A549 (cell line): ENCODE data around the gene USP32. TPM values are rescaled to one million over a fixed set of nuclear protein-coding genes. Genes with fewer than 3 reads are reported as not detected.

Source experiments
- ATAC-seq, 2 experiments: fragments of 200-7000 bp in 1 of 2; fragments of >200 bp in 1 of 2; cut with Nextera tagmentation in 1 of 2; cut with Tn5 transposase in 1 of 2; 3 replicates each; pipeline versions ENCODE4 v1.8.0 to v1.9.1; 2018 to 2020; ENCODE audit warnings: mild to moderate bottlenecking in 1 of 2, moderate library complexity in 1 of 2
- CTCF ChIA-PET: fragments of 300-600 bp; sonication (Branson Sonifier 250); formaldehyde crosslinking; extraction: SDS; loops from one replicate; lab custom pipeline; 2021; ENCODE audit warnings: antibody characterized with exemption, inconsistent platforms; lab: Yijun Ruan, JAX
- POLR2A ChIA-PET: fragments of 350-600 bp; formaldehyde crosslinking; extraction: SDS; loops from one replicate; lab custom pipeline; 2021; ENCODE audit warnings: antibody characterized with exemption, inconsistent platforms; lab: Yijun Ruan, JAX
- DNase-seq, 2 experiments: peaks; one replicate each; pipeline versions ENCODE4 v3.0.0 to v3.0.0-alpha.2; 2011 to 2016; ENCODE audit warnings: low read depth in 1 of 2, low spot score in 1 of 2
- FAIRE-seq: peaks from 2 replicates; lab custom pipeline; 2011; peaks lifted over from hg19 to GRCh38; lab: Jason Lieb, UNC
- H3K27ac ChIP-seq, 2 experiments: fragments of >200 bp; sonication (Bioruptor Twin); formaldehyde crosslinking; 3 replicates each; pipeline ENCODE4 v1.5.1; 2016 to 2017
- H3K4me1 ChIP-seq: fragments of >200 bp; sonication (Bioruptor Twin); formaldehyde crosslinking; 3 replicates; pipeline ENCODE4 v1.6.1; 2016
- H3K4me2 ChIP-seq: fragments of >200 bp; sonication (Bioruptor Twin); formaldehyde crosslinking; 3 replicates; pipeline ENCODE4 v1.6.1; 2016
- H3K4me3 ChIP-seq: fragments of >200 bp; sonication (Bioruptor Twin); formaldehyde crosslinking; 3 replicates; pipeline ENCODE4 v1.5.1; 2016
- H3K9me3 ChIP-seq: fragments of >200 bp; sonication (Bioruptor Twin); formaldehyde crosslinking; 3 replicates; pipeline ENCODE4 v1.6.1; 2016
- CEBPB ChIP-seq, 2 experiments: fragments of >200 bp in 1 of 2; sonication (Bioruptor Twin) in 1 of 2; formaldehyde crosslinking in 1 of 2; IDR thresholded peaks; 2 replicates each; pipeline ENCODE4 v1.6.1; 2012 to 2016
- CHD2 ChIP-seq: fragments of 150-350 bp; IDR thresholded peaks from 2 replicates; pipeline ENCODE4 v1.6.1; 2014; ENCODE audit warnings: low read length; ENCODE audit not compliant: partially characterized antibody
- ESRRA ChIP-seq: fragments of 150-350 bp; IDR thresholded peaks from 2 replicates; pipeline ENCODE4 v1.6.1; 2014; ENCODE audit warnings: mild to moderate bottlenecking, low read length, borderline replicate concordance
- FOXS1 ChIP-seq: fragments of 250-450 bp; sonication (Bioruptor Pico); IDR thresholded peaks from 2 replicates; pipeline ENCODE4 v1.5.0; 2020; ENCODE audit warnings: mild to moderate bottlenecking, moderate library complexity
- HEYL ChIP-seq: fragments of 250-450 bp; sonication (Bioruptor Pico); IDR thresholded peaks from 2 replicates; pipeline ENCODE4 v1.8.0; 2021; ENCODE audit warnings: mild to moderate bottlenecking, moderate library complexity
- HOXA7 ChIP-seq: fragments of 250-450 bp; sonication (Bioruptor Pico); IDR thresholded peaks from 2 replicates; pipeline ENCODE4 v1.5.0; 2020; ENCODE audit warnings: mild to moderate bottlenecking, moderate library complexity
- HOXB13 ChIP-seq: fragments of 250-450 bp; sonication (Bioruptor Pico); IDR thresholded peaks from 2 replicates; pipeline ENCODE4 v1.5.0; 2020; ENCODE audit warnings: low read depth, mild to moderate bottlenecking, moderate library complexity
- JUN ChIP-seq, 2 experiments: fragments of >200 bp; sonication (Bioruptor Twin); formaldehyde crosslinking; IDR thresholded peaks; 2 replicates in 1 of 2; 3 replicates in 1 of 2; pipeline ENCODE4 v1.6.1; 2016 to 2017
- JUNB ChIP-seq: fragments of >200 bp; sonication (Bioruptor Twin); formaldehyde crosslinking; IDR thresholded peaks from 2 replicates; pipeline ENCODE4 v1.6.1; 2016
- KDM1A ChIP-seq: fragments of 200-600 bp; sonication (generic); IDR thresholded peaks from 2 replicates; pipeline ENCODE4 v1.6.1; 2016; ENCODE audit warnings: low read depth, mild to moderate bottlenecking
- KDM5A ChIP-seq: fragments of 200-600 bp; sonication (generic); IDR thresholded peaks from 2 replicates; pipeline ENCODE4 v1.6.1; 2016; ENCODE audit warnings: antibody characterized with exemption, mild to moderate bottlenecking
- MAFK ChIP-seq: fragments of 450-650 bp; IDR thresholded peaks from 2 replicates; pipeline ENCODE4 v1.6.1; 2014; ENCODE audit not compliant: partially characterized antibody
- MAZ ChIP-seq: fragments of 150-350 bp; IDR thresholded peaks from 2 replicates; pipeline ENCODE4 v1.6.1; 2014; ENCODE audit warnings: antibody characterized with exemption, low read depth, low read length, borderline replicate concordance
- POLR2A ChIP-seq: IDR thresholded peaks from 2 replicates; pipeline ENCODE4 v1.6.1; 2012; ENCODE audit warnings: mild to moderate bottlenecking, low read length
- RAD21 ChIP-seq, 2 experiments: fragments of >200 bp in 1 of 2; sonication (Bioruptor Twin) in 1 of 2; formaldehyde crosslinking in 1 of 2; IDR thresholded peaks in 1 of 2; conservative IDR thresholded peaks in 1 of 2; 2 replicates in 1 of 2; 3 replicates in 1 of 2; pipeline ENCODE4 v1.6.1; 2012 to 2018; ENCODE audit warnings: inconsistent platforms in 1 of 2
- RCOR1 ChIP-seq: fragments of 150-350 bp; IDR thresholded peaks from 2 replicates; pipeline ENCODE4 v1.6.1; 2014; ENCODE audit warnings: antibody characterized with exemption, low read length, low read depth
- TP53 ChIP-seq: fragments of 250-450 bp; sonication (Bioruptor Pico); IDR thresholded peaks from 2 replicates; pipeline ENCODE4 v1.5.0; 2021; ENCODE audit warnings: mild to moderate bottlenecking, moderate library complexity
- ZFP36 ChIP-seq: fragments of 450-650 bp; IDR thresholded peaks from 2 replicates; pipeline ENCODE4 v1.6.1; 2014; ENCODE audit warnings: borderline replicate concordance; ENCODE audit not compliant: partially characterized antibody
- ZNF302 ChIP-seq: fragments of 250-450 bp; sonication (Bioruptor Pico); IDR thresholded peaks from 2 replicates; pipeline ENCODE4 v1.9.0; 2021; ENCODE audit warnings: inconsistent platforms, mild to moderate bottlenecking, moderate library complexity
- WGBS: methylation state at CpG from one replicate; pipeline ENCODE4 v1.1.6; 2017; ENCODE audit errors: missing lambda C conversion rate; 5-methylcytosine and 5-hydroxymethylcytosine counted together
- polyA plus RNA-seq, 4 experiments: library from polyadenylated mRNA; depleted of rRNA in 3 of 4; stranded (reverse); fragments of >200 nt; fragmentation: RNase III in 1 of 4; extraction: RNeasy Plus Mini Kit Qiagen cat#74134 plus additional on column Dnase treatment in 1 of 4; gene quantifications; 2 replicates in 3 of 4; 3 replicates in 1 of 4; pipeline ENCODE4 v1.2.3, GENCODE V29; 2011 to 2017
- TF ChIP-seq, protein P1 (sequence below): fragments of 450-650 bp; IDR thresholded peaks from 2 replicates; pipeline ENCODE4 v1.6.1; 2014; ENCODE audit warnings: antibody characterized with exemption
- TF ChIP-seq, protein P2 (sequence below): fragments of 150-350 bp; IDR thresholded peaks from 2 replicates; pipeline ENCODE4 v1.6.1; 2014; ENCODE audit warnings: low read depth, mild to moderate bottlenecking, low read length
- TF ChIP-seq, protein P3 (sequence below): fragments of 200-600 bp; sonication (generic); IDR thresholded peaks from 2 replicates; pipeline ENCODE4 v1.6.1; 2016; ENCODE audit warnings: antibody characterized with exemption, mild to moderate bottlenecking, moderate library complexity

The USP32 gene
- polyA plus RNA-seq, 2 of the 4 experiments (the other 2 are of a cell fraction) = 35.4 to 52.2 TPM

DNA sequence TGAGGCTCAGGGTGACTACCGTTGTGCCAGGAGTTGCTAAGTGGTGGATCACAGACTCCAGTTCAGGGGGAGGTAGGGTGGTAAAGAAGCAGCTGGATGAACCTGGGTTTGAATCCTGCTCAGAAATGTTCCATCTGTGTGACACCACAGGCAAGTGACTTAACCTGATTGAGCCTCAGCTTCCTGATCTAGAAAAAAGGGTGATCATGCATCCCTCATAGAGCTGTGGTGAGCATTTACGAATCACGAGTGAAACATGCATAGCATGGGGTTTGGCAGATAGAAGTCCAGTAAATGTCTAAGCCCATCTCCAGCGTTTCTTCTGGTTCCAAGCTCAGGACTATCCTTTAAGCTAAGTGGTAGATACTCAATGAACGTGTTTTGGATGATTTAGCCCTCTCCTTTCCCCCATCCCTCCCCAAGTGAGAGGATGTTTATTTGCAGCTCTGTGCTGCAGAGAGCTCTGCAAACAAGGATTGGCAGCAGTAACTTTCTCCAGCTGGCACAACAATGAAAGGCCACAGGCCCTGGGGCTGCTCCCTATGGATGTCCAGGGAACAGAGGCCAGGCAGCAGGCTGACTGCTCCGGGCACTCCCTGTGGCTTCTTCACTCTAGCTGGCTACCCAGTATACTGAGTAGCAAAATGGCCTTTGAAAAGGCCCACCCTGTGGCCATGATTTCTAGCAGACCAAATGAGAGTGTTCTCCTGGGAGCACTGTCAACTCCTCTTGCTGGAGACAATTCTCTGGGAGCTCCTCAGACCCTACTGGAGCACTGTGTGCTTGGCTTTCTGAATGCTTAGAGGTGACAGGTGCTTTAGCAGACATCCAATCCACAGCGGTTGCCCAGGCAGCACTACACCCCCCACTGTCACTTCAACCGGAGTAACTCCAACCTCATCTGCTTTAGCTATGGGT is 220.8 kb downstream of the USP32 start:
- Histone ChIP-seq H3K4me1 (peaks cover 33% of the 10 kb centered on the region), H3K9me3 (no peaks in the 10 kb centered on the region), H3K4me2 (peak overlapping the region; percentile 8; the same call in 2 of the 3 replicates), H3K27ac (peak overlapping the region in 1 of 2 experiments; percentile 25; a peak in 1 of 6 replicates), H3K4me3 (no peak overlapping the region)
- WGBS = 79% methylated on average over 8 of the region's 8 CpGs
- TF ChIP-seq JUNB = no peak
- TF ChIP-seq, protein P1, sequence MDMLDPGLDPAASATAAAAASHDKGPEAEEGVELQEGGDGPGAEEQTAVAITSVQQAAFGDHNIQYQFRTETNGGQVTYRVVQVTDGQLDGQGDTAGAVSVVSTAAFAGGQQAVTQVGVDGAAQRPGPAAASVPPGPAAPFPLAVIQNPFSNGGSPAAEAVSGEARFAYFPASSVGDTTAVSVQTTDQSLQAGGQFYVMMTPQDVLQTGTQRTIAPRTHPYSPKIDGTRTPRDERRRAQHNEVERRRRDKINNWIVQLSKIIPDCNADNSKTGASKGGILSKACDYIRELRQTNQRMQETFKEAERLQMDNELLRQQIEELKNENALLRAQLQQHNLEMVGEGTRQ = no peak
- TF ChIP-seq, protein P2, sequence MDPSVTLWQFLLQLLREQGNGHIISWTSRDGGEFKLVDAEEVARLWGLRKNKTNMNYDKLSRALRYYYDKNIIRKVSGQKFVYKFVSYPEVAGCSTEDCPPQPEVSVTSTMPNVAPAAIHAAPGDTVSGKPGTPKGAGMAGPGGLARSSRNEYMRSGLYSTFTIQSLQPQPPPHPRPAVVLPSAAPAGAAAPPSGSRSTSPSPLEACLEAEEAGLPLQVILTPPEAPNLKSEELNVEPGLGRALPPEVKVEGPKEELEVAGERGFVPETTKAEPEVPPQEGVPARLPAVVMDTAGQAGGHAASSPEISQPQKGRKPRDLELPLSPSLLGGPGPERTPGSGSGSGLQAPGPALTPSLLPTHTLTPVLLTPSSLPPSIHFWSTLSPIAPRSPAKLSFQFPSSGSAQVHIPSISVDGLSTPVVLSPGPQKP = no peak
- CTCF ChIA-PET = interaction anchor here (0.6 to 5.6 kb wide), 10 partner anchors 10 to 552 kb away, joined by 3 to 35 read pairs (median 3); no protein-coding TSS in a partner anchor
- no peak for DNase-seq
- POLR2A ChIA-PET = no interaction called here
- peak in 1 of 2 experiments; percentile 24; a peak in 3 of 6 replicates for ATAC-seq
- no peak for FAIRE-seq

DNA sequence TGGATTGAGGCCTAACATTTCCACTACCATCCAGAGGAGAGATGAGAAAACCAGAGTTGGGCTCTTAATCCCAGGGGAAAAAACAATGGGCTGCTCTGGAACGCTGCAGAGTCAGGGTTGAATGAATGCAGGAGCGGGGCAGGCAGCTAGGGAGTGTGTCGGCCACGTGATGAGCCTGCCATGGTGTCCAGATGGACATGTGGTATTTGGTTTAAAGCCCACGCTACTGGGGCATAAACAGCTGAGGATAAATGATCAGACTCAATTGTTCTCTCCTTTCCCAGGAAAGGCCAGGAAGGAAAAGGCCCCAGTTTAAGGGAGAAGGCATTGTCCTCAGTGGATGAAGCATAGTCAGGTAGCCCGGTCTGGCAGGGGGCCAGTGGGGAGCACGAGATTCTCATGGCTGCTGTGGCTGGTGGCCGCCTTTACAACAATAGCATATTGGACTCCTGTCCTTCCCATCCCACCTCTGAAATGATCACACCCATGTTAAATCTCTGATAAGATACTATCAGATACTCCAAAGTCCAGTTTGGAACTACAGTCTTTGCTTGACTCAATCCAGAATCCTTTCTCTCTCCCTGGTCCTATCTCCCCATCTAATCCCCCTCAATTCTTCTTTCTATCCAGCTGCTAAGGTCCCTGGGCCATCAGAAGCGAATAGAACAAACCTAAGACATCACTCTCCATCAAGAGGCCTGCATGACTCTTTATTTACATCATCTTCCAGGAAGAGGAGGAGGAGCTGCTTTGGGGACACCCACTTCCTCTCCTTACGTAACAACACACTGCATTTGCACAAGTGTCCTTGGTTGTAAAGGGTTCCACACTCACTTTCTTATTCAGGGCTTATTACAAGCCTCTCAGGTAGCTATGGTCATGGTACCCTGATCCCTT is 221.8 kb downstream of the USP32 start:
- DNase-seq (no peak), FAIRE-seq (no peak), ATAC-seq (no peak)
- no peak for TF ChIP-seq POLR2A
- no peak for TF ChIP-seq KDM5A
- TF ChIP-seq, protein P1 = no peak
- TF ChIP-seq FOXS1 = no peak
- no peak for TF ChIP-seq ESRRA
- no peak for TF ChIP-seq KDM1A
- no peak for TF ChIP-seq RCOR1
- 0 out of 4 replicates have a peak, but pooled peaks of 1 of the 2 experiments have one; percentile 27 for TF ChIP-seq CEBPB (IDR thresholded peaks at IDR 0.05)
- Histone ChIP-seq H3K9me3 (no peaks in the 10 kb centered on the region), H3K27ac (peak overlapping the region in 1 of 2 experiments; percentile 25; a peak in 1 of 6 replicates), H3K4me2 (peak overlapping the region; percentile 8; the same call in 2 of the 3 replicates), H3K4me1 (peaks cover 33% of the 10 kb centered on the region), H3K4me3 (no peak overlapping the region)
- ChIA-PET CTCF (interaction anchor here (0.6 to 5.6 kb wide), 7 partner anchors 9 to 416 kb away, joined by 3 to 35 read pairs (median 4); no protein-coding TSS in a partner anchor), POLR2A (no interaction called here)
- 86% methylated on average over 10 of the region's 10 CpGs for WGBS

DNA sequence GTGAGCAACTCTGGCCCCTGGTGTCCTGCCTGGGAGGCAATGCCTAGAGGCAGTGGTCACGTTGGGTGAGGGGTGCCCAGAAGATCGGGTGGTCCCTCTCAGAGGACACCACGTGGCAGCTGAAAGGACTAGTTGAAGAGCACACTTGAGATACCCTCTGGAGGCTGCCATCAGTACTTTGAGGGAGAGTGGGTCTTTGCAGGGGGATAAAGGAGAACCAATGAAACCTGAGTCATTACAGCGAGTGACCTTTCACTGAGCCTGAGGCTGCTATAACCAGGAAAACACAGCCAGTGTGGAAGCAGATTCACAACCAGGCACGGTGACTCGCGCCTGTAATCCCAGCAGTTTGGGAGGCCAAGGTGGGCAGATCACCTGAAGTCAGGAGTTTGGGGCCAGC is 223.3 kb downstream of the USP32 start:
- Histone ChIP-seq H3K4me2 (no peak overlapping the region), H3K4me3 (no peak overlapping the region), H3K9me3 (no peaks in the 10 kb centered on the region), H3K27ac (0 out of 6 replicates have a peak overlapping the region, but pooled peaks of 1 of the 2 experiments have one; percentile 9), H3K4me1 (peaks cover 33% of the 10 kb centered on the region)
- ChIA-PET CTCF (interaction anchor here (0.9 to 5.6 kb wide), 2 partner anchors 26 to 29 kb away, joined by 4 to 35 read pairs; no protein-coding TSS in a partner anchor), POLR2A (no interaction called here)
- 60% methylated on average over 7 of the region's 7 CpGs for WGBS
- ATAC-seq (no peak), DNase-seq (no peak), FAIRE-seq (no peak)
- TF ChIP-seq TP53 = no peak
- no peak for TF ChIP-seq ESRRA
- TF ChIP-seq HOXA7 (CRISPR knock-in tag) = no peak
- no peak for TF ChIP-seq ZNF302 (CRISPR knock-in tag)
- TF ChIP-seq KDM5A = no peak
- no peak for TF ChIP-seq HEYL (CRISPR knock-in tag)
- TF ChIP-seq, protein P3, sequence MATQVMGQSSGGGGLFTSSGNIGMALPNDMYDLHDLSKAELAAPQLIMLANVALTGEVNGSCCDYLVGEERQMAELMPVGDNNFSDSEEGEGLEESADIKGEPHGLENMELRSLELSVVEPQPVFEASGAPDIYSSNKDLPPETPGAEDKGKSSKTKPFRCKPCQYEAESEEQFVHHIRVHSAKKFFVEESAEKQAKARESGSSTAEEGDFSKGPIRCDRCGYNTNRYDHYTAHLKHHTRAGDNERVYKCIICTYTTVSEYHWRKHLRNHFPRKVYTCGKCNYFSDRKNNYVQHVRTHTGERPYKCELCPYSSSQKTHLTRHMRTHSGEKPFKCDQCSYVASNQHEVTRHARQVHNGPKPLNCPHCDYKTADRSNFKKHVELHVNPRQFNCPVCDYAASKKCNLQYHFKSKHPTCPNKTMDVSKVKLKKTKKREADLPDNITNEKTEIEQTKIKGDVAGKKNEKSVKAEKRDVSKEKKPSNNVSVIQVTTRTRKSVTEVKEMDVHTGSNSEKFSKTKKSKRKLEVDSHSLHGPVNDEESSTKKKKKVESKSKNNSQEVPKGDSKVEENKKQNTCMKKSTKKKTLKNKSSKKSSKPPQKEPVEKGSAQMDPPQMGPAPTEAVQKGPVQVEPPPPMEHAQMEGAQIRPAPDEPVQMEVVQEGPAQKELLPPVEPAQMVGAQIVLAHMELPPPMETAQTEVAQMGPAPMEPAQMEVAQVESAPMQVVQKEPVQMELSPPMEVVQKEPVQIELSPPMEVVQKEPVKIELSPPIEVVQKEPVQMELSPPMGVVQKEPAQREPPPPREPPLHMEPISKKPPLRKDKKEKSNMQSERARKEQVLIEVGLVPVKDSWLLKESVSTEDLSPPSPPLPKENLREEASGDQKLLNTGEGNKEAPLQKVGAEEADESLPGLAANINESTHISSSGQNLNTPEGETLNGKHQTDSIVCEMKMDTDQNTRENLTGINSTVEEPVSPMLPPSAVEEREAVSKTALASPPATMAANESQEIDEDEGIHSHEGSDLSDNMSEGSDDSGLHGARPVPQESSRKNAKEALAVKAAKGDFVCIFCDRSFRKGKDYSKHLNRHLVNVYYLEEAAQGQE = no peak
- TF ChIP-seq RAD21 (conservative IDR thresholded peaks at IDR 0.05 in 1 of 2, IDR thresholded peaks at IDR 0.05 in 1 of 2) = no peak
- no peak for TF ChIP-seq MAFK
- no peak for TF ChIP-seq POLR2A
- TF ChIP-seq ZFP36 = no peak
- no peak for TF ChIP-seq KDM1A
- no peak for TF ChIP-seq MAZ
- TF ChIP-seq JUN (IDR thresholded peaks at IDR 0.05) = no peak
- TF ChIP-seq HOXB13 (CRISPR knock-in tag) = no peak
- TF ChIP-seq CHD2 = no peak
